Mesodermal cell (in vitro differentiated cells): ENCODE measurements around the gene ERRFI1.
"Not testable (repeated sequence)": the region's sequence is repeated elsewhere in the genome, so short reads cannot be mapped to it uniquely, and the experiment has no call there.

ENCODE experiments used
- H3K27ac ChIP-seq: 2 replicates; pipeline ENCODE4 v1.7.0; 2013; ENCODE audit warnings: mild to moderate bottlenecking, low read depth, low read length, moderate library complexity; ENCODE audit not compliant: severe bottlenecking
- H3K36me3 ChIP-seq: 2 replicates; pipeline ENCODE4 v1.7.1; 2013; ENCODE audit warnings: mild to moderate bottlenecking, low read length, moderate library complexity; ENCODE audit not compliant: control insufficient read depth, insufficient read depth
- H3K4me1 ChIP-seq: one replicate; pipeline ENCODE4 v1.7.1; 2013; ENCODE audit warnings: mild to moderate bottlenecking, low read length; ENCODE audit not compliant: insufficient read depth, control insufficient read depth, poor library complexity, severe bottlenecking
- H3K4me3 ChIP-seq: 2 replicates; pipeline ENCODE4 v1.7.0; 2013; ENCODE audit warnings: low read length, control low read depth, mild to moderate bottlenecking; ENCODE audit not compliant: insufficient read depth, poor library complexity, severe bottlenecking; ENCODE audit errors: extremely low read depth
- H3K9me3 ChIP-seq: 2 replicates; pipeline ENCODE4 v1.7.1; 2013; ENCODE audit warnings: mild to moderate bottlenecking, low read length, moderate library complexity; ENCODE audit not compliant: control insufficient read depth
- WGBS, 2 experiments: methylation state at CpG; one replicate each; pipeline ENCODE4 v1.1.5; 2013; ENCODE audit warnings: missing lambda C conversion rate in 2 of 2; ENCODE audit not compliant: insufficient coverage in 2 of 2; 5-methylcytosine and 5-hydroxymethylcytosine counted together

ERRFI1 gene

GRCh38 chr1:7963378-7963730 lies 62.8 kb downstream of the ERRFI1 start:
- not testable (repeated sequence) for H3K4me3 ChIP-seq, H3K4me1 ChIP-seq, H3K27ac ChIP-seq, H3K9me3 ChIP-seq
- WGBS, 2 experiments, result 95 to 96% methylated on average over 7 to 8 of the region's 12 CpGs
- peaks cover 57% of the 10 kb centered on the region for H3K36me3 ChIP-seq

GRCh38 chr1:7962636-7963377 lies 63.3 kb downstream of the ERRFI1 start:
- peaks cover 52% of the 10 kb centered on the region for H3K36me3 ChIP-seq
- no peak overlapping the region for H3K27ac ChIP-seq
- H3K4me1 ChIP-seq, result peaks cover 4% of the 10 kb centered on the region
- WGBS, 2 experiments, result 90 to 95% methylated on average over 4 to 6 of the region's 11 CpGs
- H3K4me3 ChIP-seq, result peak overlapping the region; percentile 86
- no peaks in the 10 kb centered on the region for H3K9me3 ChIP-seq

- no peaks in the 10 kb centered on the region for H3K9me3 ChIP-seq
- WGBS, 2 experiments, result 0% methylated on average over 5 to 7 of the region's 10 CpGs
- H3K27ac ChIP-seq, result peak overlapping the region; percentile 77
- peaks cover 44% of the 10 kb centered on the region for H3K36me3 ChIP-seq
- peak overlapping the region; percentile 86 for H3K4me3 ChIP-seq
- H3K4me1 ChIP-seq, result peaks cover 6% of the 10 kb centered on the region
Observed at GRCh38 chr1:7962014-7962335, 64.1 kb downstream of the ERRFI1 start.
